GM18858 (cell line): Measurements from ENCODE around the gene CFAP46.
"Not testable (repeated sequence)": the region's sequence is repeated elsewhere in the genome, so short reads cannot be mapped to it uniquely, and the experiment has no call there.

Source experiments
- ATAC-seq: cut with Tn5 transposase; IDR thresholded peaks from one replicate; pipeline ENCODE4 v1.9.1; 2021; ENCODE audit not compliant: unreplicated experiment

The CFAP46 gene

DNA sequence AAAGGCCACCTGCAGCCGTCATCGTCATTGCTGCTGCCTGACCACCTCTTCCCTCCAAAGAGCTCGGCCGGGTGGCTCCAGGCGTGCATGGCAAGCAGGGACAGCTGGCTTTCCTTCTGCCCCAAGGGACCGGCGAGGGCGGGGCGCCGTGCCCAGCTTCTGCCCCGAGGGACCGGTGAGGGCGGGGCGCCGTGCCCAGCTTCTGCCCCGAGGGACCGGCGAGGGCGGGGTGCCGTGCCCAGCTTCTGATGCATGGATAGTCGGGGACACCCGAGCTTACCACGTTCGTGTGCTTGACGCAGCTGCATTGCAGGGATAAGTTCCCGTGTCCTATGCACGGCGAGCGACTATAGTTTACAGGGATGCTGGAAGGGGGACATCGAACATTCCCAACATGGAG lies 27.0 kb downstream of the CFAP46 start:
- ATAC-seq = no peak

DNA sequence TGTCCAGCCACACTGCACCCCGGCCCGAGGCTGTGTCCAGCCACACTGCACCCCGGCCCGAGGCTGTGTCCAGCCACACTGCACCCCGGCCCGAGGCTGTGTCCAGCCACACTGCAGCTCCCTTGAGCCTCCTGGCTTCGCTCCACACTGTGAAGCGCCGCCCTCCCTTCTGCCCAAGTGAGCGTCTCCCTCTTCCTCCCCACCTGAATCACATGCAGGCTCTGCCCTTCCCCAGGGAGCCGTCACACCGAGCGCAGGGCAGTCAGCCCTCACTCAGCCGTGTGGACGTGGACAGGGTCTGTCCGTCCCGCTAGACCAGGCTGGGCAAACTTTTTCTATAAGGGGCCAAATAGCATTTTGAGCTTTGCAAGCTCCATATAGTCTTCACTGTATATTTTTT lies 27.6 kb downstream of the CFAP46 start:
- no peak for ATAC-seq

DNA sequence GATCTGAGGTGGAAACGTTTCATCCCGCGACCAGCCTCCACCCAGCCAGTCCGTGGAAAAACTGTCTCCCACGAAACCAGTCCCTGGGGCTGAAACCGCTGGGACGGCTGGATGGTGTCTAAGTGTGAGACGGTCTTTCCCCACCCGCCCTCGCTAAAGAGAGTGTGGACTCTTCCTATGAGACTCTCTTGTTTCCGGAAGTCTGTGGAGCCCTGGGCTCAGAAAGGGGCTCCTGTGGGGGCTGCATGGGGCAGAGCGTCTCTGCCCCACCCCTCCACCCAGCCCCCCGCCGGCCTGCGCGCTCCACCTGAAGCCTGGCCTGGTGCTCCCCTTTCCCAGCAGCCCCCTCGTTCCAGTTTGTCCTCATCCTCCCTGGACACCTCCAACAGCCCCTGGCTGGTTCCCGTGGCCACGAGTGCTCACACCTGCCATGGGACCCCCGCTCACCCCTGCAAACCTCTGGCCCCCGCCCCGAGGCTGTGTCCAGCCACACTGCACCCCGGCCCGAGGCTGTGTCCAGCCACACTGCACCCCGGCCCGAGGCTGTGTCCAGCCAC lies 28.7 kb downstream of the CFAP46 start:
- ATAC-seq = no peak

DNA sequence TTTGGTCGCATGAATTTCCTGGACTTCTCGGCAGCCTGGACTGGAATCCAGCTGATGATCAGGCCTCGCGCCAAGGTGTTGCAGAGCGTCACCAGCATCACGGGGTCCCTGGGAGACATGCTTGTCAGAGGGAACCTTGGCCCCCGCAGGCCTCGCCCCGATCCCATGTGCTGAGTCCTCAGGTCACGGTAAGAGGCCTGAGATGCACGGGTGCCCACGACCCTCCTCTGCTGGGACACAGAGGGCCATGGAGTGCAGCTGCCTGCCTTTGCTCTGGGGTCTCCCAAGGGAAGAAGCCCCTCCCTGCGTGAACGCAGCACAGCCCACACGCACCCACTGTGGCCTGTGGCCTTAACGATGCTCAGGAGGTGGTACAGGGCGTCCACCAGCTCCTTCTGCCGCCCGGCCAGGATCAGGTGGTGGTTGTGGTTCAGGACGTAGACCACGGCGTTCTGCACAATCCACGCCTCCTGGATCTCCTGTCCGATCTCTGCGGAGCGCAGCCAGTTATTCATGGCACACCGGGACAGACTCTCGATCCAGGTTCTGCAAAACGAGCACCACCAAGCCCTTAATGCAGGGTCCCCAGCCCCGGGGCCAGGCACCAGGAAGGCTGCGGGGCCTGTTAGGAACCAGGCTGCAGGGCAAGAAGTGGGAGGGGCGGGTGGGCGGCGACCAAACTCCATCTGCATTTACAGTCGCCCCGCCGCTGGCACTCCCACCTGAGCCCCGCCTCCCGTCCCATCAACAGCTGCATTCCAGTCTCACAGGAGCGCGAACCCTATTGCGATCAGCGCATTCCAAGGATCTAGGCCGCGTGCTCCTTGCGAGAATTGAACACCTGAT lies 29.4 kb downstream of the CFAP46 start:
- ATAC-seq = no peak

DNA sequence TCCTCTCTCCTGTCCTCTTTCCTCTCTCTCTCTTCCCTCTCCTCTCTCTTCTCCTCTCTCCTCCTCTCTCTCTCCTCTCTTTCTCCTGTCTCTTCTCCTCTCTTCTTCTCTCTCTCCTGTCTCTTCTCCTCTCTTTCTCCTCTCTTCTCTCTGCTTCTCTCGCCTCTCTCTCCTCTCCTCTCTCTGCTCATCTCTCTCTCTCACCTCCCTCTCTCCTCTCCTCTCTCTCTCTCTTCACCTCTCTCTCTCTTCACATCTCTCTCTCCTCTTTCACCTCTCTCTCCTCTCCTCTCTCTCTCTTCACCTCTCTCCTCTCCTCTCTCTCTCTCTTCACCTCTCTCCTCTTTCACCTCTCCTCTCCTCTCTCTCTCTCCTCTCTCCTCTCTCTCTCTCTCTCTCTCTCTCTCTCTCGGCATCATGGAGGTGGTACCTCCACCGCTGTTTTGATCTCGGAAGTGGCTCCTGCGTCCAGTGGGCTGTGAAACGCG lies 30.1 kb downstream of the CFAP46 start:
- no peak for ATAC-seq

DNA sequence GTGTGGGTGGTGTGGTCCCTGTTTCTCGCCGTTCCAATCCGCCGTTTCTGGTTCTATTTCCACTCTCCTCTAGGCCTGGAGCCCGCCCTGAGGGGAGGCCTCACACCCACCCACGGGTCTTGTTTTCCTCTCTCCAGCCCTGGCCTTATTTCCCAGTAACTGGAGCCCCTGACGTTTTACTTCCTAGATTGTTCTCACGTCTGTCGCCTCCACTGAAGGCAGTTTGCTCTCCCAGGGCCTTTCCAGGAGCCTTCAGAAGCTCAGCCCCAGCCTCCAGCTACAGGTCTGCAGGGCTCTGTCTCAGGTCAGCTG lies 30.6 kb downstream of the CFAP46 start:
- ATAC-seq = no peak

DNA sequence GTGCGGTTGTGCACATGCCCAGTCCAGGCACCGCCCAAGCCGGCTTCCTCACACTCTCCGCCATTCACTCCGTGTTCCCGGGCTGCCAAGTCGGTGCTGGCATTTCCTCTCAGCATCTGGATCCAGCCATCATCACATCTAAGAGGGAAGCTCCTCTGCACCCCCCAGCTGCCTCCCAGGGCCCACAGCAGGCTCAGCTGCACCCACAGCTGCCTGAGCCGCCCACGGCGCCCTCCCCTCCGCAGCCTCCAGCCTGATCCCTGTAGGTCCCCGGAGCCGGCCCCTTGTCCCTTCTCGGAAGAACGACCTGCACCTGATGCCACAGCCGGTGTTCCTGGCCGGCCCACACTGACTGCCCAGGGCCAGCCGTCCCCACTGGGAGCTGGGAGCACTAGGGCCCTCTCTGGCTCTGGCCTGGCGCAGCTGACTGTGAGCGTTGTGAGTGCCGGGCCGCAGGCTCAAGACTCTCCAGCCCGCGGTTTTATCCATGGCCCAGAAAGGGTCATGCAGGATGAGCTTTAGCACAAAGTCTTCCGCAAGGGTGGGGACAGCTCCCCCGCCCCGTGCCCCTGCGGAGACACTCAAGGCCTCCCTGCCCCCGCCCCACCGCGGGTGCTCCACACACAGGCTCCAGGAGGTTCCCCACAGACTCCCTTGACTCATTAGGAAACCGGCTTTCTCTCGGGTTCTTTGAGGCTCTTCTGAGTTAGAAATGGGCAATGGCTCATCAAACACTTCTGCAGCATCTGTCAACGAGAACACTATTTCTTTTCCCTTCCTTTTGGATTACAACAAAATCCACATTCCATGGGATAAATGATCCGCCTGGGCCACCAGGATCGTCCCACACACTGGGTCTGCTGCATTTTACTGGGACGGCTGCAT lies 31.2 kb downstream of the CFAP46 start:
- no peak for ATAC-seq

DNA sequence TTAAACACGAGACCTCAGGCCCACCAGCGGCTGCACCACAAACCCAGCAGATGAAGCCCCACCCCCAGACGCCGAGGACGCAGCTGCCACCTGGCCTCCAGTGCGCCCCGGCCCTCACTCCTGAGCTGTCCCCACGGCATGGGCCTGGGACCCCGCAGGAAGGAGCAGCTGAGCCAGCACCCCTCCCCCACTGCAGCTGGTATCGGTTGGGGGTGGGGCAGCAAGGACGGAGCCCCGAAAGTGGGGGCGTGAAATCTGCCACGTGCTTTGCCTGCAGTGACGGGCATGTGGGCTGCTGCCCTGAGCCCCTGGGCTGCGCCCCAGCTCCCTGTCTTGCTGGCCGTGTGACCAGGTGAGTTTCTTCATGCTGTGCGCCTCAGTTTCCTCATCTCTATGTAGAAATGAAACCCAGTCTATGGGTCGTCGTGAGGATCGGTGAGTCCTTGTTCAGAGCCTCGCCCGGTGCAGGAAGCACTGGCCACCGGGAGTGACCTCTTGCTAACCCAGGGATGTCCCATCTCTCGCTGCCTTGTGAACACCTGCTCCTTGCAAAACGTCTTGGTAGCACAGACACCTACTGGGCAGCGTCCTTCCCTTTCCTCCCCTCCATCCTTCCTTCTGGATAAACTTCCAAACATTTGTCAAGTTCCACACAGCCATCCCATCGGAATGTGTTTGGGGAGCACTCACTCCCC lies 32.0 kb downstream of the CFAP46 start:
- ATAC-seq = no peak

DNA sequence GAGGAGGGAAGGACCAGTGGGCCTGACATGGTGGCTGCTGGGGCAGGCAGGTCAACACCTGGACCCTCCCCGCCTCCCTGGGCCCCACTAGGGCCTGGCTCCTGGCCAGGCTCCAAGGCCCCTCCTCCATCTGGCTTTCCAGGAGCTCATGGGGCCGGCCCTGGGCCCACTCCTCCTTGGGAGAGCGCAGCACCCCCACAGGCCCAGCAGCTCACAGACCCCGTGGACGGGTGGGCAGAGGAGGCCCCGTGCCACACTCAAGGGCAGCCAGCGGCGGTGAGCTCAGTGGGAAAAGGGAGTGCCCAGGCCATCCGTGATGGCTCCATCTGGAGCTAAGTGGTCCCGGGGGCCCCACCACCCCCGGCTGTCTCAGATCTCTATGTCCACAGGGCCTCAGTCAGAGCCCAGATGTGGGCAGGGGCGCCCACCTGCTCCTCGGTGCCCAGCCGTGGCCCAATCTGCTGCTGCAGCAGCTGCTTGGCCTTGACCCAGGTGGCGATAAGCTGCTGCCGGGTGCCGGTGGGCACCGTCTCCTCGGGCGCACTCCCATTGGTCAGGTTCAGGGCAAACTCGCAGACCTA lies 32.8 kb downstream of the CFAP46 start:
- no peak for ATAC-seq

DNA sequence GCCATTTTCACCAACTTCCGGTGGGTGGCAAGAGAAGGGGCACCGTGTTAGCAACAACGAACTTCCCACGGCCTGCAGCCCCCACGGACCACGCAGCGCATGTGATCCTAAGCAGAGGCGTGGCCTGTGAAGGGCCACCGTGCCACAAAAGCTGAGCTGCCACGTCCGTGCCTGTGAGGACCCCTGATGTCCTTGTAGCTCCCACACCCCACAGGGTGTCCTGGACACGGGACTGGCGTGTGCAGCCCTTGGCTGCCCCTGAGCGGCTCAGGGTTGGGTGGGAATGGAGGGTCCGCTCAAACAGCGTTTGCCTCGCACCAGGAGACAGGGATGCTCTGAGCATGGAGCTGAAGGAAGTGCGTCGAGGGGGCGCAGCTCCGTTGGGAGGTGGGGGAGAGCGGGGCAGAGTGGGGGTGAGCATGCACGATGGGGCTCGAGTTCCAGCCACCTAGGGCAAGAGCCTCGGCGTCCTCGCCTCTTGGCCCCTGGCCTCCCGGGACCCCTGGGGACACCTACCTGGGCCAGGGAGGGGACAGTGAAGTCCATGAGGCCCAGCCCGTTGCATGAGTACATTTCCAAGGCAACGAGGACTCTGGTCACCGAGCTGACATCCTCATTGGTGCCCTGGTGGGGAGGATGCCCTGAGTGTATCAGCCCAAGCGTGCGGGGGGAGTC lies 33.6 kb downstream of the CFAP46 start:
- ATAC-seq = no peak

DNA sequence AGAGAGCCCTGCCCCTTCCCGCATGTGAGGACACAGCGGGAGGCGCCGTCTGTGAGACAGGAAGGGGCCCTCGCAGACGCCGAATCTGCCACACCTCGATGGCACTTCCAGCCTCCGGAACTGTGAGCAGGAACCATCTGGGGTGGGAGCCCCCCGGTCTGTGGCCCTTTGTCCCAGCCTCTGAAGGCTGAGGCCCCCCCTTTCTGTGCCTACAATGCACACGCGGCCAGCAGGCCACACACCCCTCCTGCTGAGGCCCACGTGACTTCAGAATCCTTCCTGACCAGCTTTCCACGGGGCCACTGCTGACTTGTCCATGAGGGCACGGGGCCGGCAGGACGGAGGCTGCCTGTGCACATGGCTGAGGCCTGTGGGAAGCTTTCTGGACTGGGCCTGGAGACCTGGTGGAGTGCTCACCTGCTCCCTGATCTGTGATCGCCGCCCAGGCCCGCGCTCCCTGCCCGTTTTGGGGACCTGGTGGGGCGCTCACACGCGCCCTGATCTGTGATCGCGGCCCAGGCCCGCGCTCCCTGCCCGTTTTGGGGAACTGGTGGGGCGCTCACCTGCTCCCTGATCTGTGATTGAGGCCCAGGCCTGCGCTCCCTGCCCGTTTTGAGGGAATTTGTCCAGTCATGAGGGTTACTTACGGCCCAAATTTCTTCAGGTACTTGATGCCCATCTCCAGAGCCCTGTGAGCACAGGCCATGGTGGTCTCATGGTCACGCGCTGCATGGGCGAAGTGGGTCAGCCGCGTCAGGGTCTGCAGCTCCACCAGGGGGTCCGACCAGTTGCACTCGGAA lies 34.3 kb downstream of the CFAP46 start:
- no peak for ATAC-seq

DNA sequence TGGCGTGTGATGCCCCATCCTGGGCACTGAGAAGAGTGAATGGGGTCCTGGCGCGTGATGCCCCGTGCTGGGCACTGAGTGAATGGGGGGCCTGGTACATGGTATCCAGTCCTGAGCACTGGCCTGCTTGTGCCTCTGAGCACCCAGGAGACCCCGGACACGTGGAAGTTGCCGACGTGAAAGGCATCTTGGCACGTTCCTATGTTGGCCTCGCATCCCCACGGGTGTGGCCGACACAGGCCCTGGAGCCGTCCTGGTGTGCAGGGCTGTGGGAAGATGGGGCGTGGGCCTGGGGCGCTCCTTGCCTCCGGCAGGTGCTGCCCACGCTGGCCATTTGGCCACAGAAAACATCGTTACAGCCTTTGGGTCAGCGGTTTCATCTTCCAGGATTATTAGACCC lies 35.5 kb downstream of the CFAP46 start:
- no peak for ATAC-seq

DNA sequence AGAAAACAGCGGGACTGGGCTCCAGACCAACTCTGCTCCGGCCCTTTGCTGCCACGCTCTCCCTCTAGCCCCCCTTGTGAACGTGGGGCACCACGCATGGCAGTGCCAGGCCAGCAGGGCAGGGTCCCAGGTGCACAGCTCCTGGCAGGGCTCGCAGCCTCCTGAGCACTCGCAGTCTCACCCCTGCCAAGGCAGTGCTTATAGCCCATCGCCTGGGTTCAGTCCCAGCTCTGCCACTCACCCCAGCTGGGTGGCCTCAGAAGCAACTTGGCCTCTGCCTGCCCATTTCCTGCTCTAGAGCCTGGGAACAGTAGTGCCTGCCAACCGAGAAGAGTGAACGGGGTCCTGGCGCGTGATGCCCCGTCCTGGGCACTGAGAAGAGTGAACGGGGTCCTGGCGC lies 36.3 kb downstream of the CFAP46 start:
- no peak for ATAC-seq

DNA sequence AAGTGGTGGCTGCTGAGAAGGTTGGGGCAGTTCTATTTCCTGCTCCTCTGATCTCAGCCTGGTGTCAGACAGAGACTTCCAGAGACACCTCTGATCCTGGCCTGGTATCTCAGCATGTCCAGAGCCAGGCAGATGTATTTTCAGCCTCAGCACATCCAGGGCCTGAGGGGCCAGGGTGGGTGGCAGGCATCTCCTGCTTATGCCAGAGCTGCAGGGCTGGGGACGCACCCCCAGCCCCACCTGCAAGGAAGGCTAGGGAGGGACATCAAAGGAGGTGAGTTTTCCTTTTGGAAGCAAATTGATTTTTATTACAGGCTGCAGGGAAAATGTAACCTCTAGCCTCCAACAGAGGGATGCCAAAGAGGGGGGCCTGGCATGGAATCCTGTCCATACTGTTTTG lies 36.7 kb downstream of the CFAP46 start:
- ATAC-seq = no peak

DNA sequence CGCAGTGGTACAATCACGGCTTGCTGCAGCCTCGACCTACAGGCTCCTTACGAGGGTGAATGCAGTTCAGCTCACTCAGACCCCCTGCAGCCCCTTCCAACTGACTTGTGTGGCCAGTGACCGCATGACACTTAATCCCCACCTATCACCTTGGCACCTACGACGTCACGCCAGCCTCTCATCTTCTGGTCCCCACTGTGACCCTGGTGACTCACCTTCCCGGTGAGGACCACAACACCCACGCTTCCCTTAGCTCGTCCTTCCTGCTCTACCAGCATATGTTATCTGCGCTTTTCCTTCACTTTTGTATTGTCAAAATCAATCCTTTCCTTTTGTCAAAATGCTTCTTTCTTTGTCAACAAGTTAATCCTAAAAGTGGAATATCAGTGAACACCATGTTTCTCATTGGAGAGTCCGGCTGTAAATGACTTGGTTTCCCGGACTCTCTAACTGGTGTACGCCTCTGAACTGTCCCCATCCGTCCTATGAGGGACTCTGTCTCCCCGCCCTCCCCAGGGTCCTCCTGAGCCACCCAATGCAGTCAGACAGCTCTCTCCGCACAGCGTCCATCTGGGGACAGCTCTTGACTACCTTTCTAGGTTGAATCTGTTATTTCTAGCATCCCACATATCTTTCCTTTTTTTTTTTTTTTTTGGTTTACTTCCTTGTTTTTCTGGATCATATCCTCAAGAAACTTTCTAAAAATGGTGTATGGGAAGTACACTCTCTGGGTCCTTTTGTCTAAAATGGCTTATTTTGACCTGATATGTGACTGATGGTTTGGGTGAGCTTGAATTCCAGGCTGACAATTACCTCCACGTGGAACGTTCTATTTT lies 37.3 kb downstream of the CFAP46 start:
- ATAC-seq = no peak

DNA sequence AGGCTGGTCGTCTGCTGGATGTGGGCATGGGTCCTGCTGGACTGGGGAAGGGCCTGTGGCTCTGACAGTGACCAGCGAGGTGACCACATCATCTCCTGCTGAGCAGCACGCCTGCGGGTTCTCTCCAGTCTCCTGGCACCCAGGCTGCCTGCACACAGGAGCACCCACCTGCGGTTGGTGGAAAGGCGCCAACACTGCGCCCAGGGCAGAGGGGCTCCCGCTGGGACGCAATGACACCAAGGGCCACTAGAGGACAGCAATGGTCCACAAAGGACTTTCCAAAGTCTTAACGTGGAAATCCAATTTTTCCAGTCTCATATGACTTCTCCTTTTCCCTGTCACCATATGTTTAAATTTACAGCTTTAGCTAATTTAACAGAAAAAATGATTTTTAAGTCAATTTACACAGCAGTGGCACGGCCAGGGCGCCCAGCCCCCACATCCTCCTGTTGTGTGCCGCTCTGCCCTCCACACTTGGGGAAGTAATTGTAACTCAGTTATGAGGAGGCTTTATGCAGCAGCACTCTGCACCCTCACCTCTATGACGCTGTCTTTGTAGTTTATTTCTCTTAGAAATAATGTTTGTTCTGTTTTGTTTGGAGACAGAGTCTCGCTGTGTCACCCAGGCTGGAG lies 38.1 kb downstream of the CFAP46 start:
- no peak for ATAC-seq

DNA sequence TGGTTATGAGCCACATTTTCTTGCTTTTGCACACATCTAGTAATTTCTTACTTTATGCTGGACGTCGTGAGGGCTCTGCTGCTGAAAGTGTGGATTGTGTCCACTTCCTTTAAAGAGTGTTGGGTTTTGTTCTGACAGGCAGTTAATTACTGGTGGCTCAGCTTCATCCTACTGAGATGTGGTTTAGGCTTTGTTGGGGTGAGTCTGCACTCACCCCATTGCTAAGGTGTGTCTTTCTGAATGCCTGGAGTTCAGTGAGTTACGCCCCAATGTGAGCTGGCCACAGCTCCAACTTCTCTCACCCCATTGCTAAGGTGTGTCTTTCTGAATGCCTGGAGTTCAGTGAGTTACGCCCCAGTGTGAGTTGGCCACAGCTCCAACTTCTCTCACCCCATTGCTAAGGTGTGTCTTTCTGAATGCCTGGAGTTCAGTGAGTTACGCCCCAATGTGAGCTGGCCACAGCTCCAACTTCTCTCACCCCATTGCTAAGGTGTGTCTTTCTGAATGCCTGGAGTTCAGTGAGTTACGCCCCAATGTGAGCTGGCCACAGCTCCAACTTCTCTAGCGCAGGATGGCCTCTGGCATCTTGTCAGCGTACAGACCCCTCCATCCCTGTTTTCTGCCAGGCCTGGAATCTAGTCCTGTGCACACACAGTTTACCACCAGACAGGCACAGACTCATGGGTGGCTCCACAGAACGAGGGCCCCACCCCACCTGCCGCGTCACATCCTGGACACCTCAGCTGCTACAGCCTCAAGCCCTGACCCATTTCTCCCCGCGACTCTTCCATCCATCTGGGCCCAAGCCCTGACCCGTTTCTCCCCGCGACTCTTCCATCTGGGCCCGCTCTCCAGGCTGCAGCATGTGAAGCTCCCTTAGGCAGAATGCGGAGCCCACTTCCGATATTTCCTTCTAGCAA lies 39.5 kb downstream of the CFAP46 start:
- not testable (repeated sequence) for ATAC-seq
